SK-N-SH (cell line): ENCODE measurements around the gene KCNK5. TPM values are rescaled to one million over a fixed set of nuclear protein-coding genes. Genes with fewer than 3 reads are reported as not detected.

ENCODE experiments used
- CTCF ChIA-PET: fragments of 300-600, 350-600 bp; formaldehyde crosslinking; extraction: SDS; loops from one replicate; lab custom pipeline; 2021; lab: Yijun Ruan, JAX
- POLR2A ChIA-PET: fragments of 350-600 bp; sonication (Branson Sonifier 250); formaldehyde crosslinking; extraction: SDS; loops from one replicate; lab custom pipeline; 2020; ENCODE audit warnings: antibody characterized with exemption, inconsistent platforms; lab: Yijun Ruan, JAX
- DNase-seq: peaks from one replicate; pipeline ENCODE4 v3.0.0; 2012
- H2AFZ ChIP-seq: fragments of 200-600 bp; sonication (generic); 2 replicates; pipeline ENCODE4 v1.8.1; 2016; ENCODE audit warnings: antibody characterized with exemption, mild to moderate bottlenecking, low read depth
- H3F3A ChIP-seq: fragments of 200-600 bp; sonication (generic); replicated peaks from 2 replicates; pipeline ENCODE3; 2016; ENCODE audit warnings: antibody characterized with exemption, mild to moderate bottlenecking; ENCODE audit not compliant: insufficient read depth
- H3K27ac ChIP-seq, 2 experiments: fragments of 200-500 bp in 1 of 2; fragments of 200-600 bp in 1 of 2; sonication (Bioruptor generic) in 1 of 2; sonication (generic), shearing (Covaris generic) in 1 of 2; 2 replicates each; pipeline versions ENCODE4 v1.5.1 to v1.6.1; 2014 to 2016; ENCODE audit warnings: low read depth in 2 of 2, inconsistent platforms in 1 of 2, low read length in 1 of 2, mild to moderate bottlenecking in 1 of 2, mixed read lengths in 1 of 2
- H3K27me3 ChIP-seq: fragments of 200-600 bp; sonication (generic), shearing (Covaris generic); 2 replicates; pipeline ENCODE4 v1.6.1; 2016; ENCODE audit warnings: mixed run types; ENCODE audit not compliant: insufficient read depth
- H3K36me3 ChIP-seq, 2 experiments: fragments of 200-500 bp in 1 of 2; fragments of 200-600 bp in 1 of 2; sonication (Bioruptor generic) in 1 of 2; sonication (generic) in 1 of 2; replicated peaks in 1 of 2; 2 replicates each; pipeline versions ENCODE3 to v1.5.1; 2014 to 2016; ENCODE audit warnings: low read length in 1 of 2, mild to moderate bottlenecking in 1 of 2; ENCODE audit not compliant: insufficient read depth in 2 of 2, control insufficient read depth in 1 of 2
- H3K4me1 ChIP-seq, 2 experiments: fragments of 200-500 bp in 1 of 2; fragments of 200-600 bp in 1 of 2; sonication (Bioruptor generic) in 1 of 2; sonication (generic), shearing (Covaris generic) in 1 of 2; 2 replicates each; pipeline versions ENCODE4 v1.5.1 to v1.6.1; 2014 to 2016; ENCODE audit warnings: low read depth in 1 of 2, low read length in 1 of 2, mixed run types in 1 of 2; ENCODE audit not compliant: insufficient read depth in 2 of 2, control insufficient read depth in 1 of 2
- H3K4me2 ChIP-seq: fragments of 200-600 bp; sonication (generic), shearing (Covaris generic); 2 replicates; pipeline ENCODE4 v1.6.1; 2017; ENCODE audit warnings: mixed run types
- H3K4me3 ChIP-seq, 2 experiments: fragments of 200-500 bp in 1 of 2; fragments of 200-600 bp in 1 of 2; sonication (Bioruptor generic) in 1 of 2; sonication (generic), shearing (Covaris generic) in 1 of 2; 2 replicates each; pipeline versions ENCODE4 v1.5.1 to v1.8.1; 2014 to 2016; ENCODE audit warnings: low read depth in 2 of 2, inconsistent platforms in 1 of 2, low read length in 1 of 2, mild to moderate bottlenecking in 1 of 2, mixed read lengths in 1 of 2, moderate library complexity in 1 of 2
- H3K79me2 ChIP-seq: fragments of 200-600 bp; sonication (generic); 2 replicates; pipeline ENCODE4 v1.8.1; 2017; ENCODE audit warnings: mild to moderate bottlenecking; ENCODE audit not compliant: insufficient read depth
- H3K9ac ChIP-seq: fragments of 200-600 bp; sonication (generic); 2 replicates; pipeline ENCODE4 v1.6.1; 2017; ENCODE audit warnings: mixed run types
- H3K9me2 ChIP-seq: fragments of 200-600 bp; sonication (generic); 2 replicates; pipeline ENCODE4 v1.6.1; 2017; ENCODE audit warnings: mixed run types
- H3K9me3 ChIP-seq: fragments of 200-600 bp; sonication (generic); 2 replicates; pipeline ENCODE4 v1.6.1; 2017; ENCODE audit warnings: mixed run types, mild to moderate bottlenecking, moderate library complexity
- H4K20me1 ChIP-seq: fragments of 200-600 bp; sonication (generic); 2 replicates; pipeline ENCODE4 v1.6.1; 2017; ENCODE audit warnings: mild to moderate bottlenecking, mixed run types; ENCODE audit not compliant: insufficient read depth
- EZH2phosphoT487 ChIP-seq: fragments of 200-600 bp; sonication (generic); IDR thresholded peaks from 2 replicates; pipeline ENCODE4 v1.6.1; 2017; ENCODE audit warnings: low read depth, mixed run types, mild to moderate bottlenecking, antibody characterized with exemption, moderate library complexity, borderline replicate concordance
- FOXJ3 ChIP-seq: sonication (generic); formaldehyde crosslinking; IDR thresholded peaks from 2 replicates; pipeline ENCODE4 v1.5.1; 2020; ENCODE audit warnings: mild to moderate bottlenecking, missing genetic modification reagents
- FOXM1 ChIP-seq: IDR thresholded peaks from 2 replicates; pipeline ENCODE4 v1.4.0; 2012; ENCODE audit warnings: low read depth, mild to moderate bottlenecking
- GABPA ChIP-seq: IDR thresholded peaks from 2 replicates; pipeline ENCODE4 v1.4.0; 2012; ENCODE audit warnings: low read depth, mild to moderate bottlenecking
- RCOR1 ChIP-seq: fragments of 150-350 bp; IDR thresholded peaks from 2 replicates; pipeline ENCODE4 v1.6.1; 2017; ENCODE audit warnings: antibody characterized with exemption, low read length
- SIN3A ChIP-seq: IDR thresholded peaks from 2 replicates; pipeline ENCODE4 v1.6.1; 2012; ENCODE audit warnings: low read depth, mild to moderate bottlenecking, low read length, moderate library complexity, borderline replicate concordance
- SMC3 ChIP-seq: IDR thresholded peaks from 2 replicates; pipeline ENCODE4 v1.6.1; 2012; ENCODE audit warnings: low read depth, low read length, improper control_type of control experiment
- TEAD4 ChIP-seq: IDR thresholded peaks from 2 replicates; pipeline ENCODE4 v1.4.0; 2012; ENCODE audit warnings: mild to moderate bottlenecking, borderline replicate concordance; ENCODE audit not compliant: insufficient read depth
- YY1 ChIP-seq: IDR thresholded peaks from 2 replicates; pipeline ENCODE4 v1.4.0; 2012; ENCODE audit warnings: low read depth, mild to moderate bottlenecking
- WGBS: methylation state at CpG from one replicate; pipeline ENCODE4 v1.1.6; 2017; ENCODE audit warnings: low lambda C conversion rate; 5-methylcytosine and 5-hydroxymethylcytosine counted together
- polyA plus RNA-seq, 3 experiments: library from polyadenylated mRNA; depleted of rRNA; stranded (reverse); fragments of >200 nt; gene quantifications; 2 replicates each; pipeline ENCODE4 v1.2.3, GENCODE V29; 2012
- TF ChIP-seq, protein P1 (sequence below): IDR thresholded peaks from 2 replicates; pipeline ENCODE4 v1.4.0; 2012; ENCODE audit warnings: low read depth, borderline replicate concordance
- TF ChIP-seq, protein P2 (sequence below): IDR thresholded peaks from 2 replicates; pipeline ENCODE4; 2012
- TF ChIP-seq, protein P3 (sequence below): IDR thresholded peaks from 2 replicates; pipeline ENCODE4 v1.4.0; 2012; ENCODE audit warnings: low read depth
- TF ChIP-seq, protein P4 (sequence below): IDR thresholded peaks from 2 replicates; pipeline ENCODE4 v1.4.0; 2012; ENCODE audit warnings: low read depth, borderline replicate concordance

KCNK5 gene
- polyA plus RNA-seq, 1 of the 3 experiments (the other 2 are of a cell fraction), result not detected

DNA sequence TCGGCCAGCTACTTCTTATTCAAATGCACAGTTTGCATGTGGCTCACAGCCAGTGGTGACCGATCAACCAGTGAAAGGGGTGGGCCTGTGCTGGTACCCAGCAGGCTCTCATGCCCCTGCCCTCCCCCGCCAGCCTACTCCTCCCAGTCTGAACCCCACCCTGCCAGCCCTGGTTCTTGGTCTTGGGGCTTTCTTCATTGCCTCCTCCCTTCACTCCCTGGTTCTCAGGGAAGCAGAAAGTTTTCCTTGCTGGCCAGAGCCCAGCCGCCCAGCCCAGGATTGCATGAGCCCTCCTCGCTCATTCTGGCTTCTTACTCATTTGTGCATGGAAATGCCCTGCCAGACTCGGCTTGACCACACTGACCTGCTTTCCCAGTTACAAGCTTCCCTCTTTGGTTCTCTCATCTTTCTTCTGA lies 44.1 kb upstream of the KCNK5 start:
- H3F3A ChIP-seq, result no peaks in the 10 kb centered on the region
- no peak overlapping the region for H3K9ac ChIP-seq
- no peaks in the 10 kb centered on the region for H4K20me1 ChIP-seq
- no peak overlapping the region for H2AFZ ChIP-seq
- DNase-seq, result no peak
- H3K9me3 ChIP-seq, result no peaks in the 10 kb centered on the region
- no peaks in the 10 kb centered on the region for H3K36me3 ChIP-seq
- WGBS, result 48% methylated on average over 4 of the region's 6 CpGs
- H3K4me1 ChIP-seq, result no peaks in the 10 kb centered on the region
- TF ChIP-seq, protein P1, sequence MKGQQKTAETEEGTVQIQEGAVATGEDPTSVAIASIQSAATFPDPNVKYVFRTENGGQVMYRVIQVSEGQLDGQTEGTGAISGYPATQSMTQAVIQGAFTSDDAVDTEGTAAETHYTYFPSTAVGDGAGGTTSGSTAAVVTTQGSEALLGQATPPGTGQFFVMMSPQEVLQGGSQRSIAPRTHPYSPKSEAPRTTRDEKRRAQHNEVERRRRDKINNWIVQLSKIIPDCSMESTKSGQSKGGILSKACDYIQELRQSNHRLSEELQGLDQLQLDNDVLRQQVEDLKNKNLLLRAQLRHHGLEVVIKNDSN, result no peak
- TF ChIP-seq, protein P2, sequence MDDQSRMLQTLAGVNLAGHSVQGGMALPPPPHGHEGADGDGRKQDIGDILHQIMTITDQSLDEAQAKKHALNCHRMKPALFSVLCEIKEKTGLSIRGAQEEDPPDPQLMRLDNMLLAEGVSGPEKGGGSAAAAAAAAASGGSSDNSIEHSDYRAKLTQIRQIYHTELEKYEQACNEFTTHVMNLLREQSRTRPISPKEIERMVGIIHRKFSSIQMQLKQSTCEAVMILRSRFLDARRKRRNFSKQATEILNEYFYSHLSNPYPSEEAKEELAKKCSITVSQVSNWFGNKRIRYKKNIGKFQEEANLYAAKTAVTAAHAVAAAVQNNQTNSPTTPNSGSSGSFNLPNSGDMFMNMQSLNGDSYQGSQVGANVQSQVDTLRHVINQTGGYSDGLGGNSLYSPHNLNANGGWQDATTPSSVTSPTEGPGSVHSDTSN, result no peak
- TF ChIP-seq FOXJ3 (CRISPR knock-in tag) (no peak), RCOR1 (no peak), SIN3A (no peak), TEAD4 (no peak)
- H3K27ac ChIP-seq, result no peak overlapping the region
- CTCF ChIA-PET, result interaction anchor here (1.1 kb wide), 1 partner anchor 29 kb away, joined by 3 read pairs; no protein-coding TSS in a partner anchor
- no peaks in the 10 kb centered on the region for H3K27me3 ChIP-seq
- no peaks in the 10 kb centered on the region for H3K79me2 ChIP-seq
- no peaks in the 10 kb centered on the region for H3K9me2 ChIP-seq
- no peak overlapping the region for H3K4me2 ChIP-seq
- POLR2A ChIA-PET, result no interaction called here
- no peak overlapping the region for H3K4me3 ChIP-seq

DNA sequence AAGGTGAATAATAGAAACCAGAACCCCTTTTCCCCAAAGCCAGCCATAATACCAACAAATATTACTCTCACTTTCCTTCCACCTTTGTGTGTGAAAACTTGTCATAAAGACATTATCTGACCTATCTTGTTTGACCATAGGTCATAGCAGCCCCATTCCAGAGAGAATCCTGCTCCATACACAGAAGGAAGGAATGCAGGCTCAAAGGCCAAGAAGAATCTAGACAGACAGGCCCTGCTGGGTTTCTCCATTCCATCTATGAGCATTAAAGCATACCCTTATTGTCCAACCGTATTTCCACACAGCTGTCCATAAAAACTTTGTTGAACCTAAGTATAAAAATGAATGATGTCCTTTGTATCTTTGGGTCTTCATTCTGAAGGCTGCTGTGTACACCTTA lies 40.7 kb upstream of the KCNK5 start:
- no peaks in the 10 kb centered on the region for H3F3A ChIP-seq
- 20% methylated on average over 1 of the region's 1 CpG for WGBS
- H3K4me3 ChIP-seq, result no peak overlapping the region
- DNase-seq, result no peak
- TF ChIP-seq TEAD4, result no peak
- no peak for TF ChIP-seq FOXM1
- no peak for TF ChIP-seq RCOR1
- TF ChIP-seq SMC3, result no peak
- TF ChIP-seq, protein P3, sequence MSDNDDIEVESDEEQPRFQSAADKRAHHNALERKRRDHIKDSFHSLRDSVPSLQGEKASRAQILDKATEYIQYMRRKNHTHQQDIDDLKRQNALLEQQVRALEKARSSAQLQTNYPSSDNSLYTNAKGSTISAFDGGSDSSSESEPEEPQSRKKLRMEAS, result no peak
- TF ChIP-seq GABPA, result no peak
- TF ChIP-seq EZH2phosphoT487, result no peak
- TF ChIP-seq, protein P4, sequence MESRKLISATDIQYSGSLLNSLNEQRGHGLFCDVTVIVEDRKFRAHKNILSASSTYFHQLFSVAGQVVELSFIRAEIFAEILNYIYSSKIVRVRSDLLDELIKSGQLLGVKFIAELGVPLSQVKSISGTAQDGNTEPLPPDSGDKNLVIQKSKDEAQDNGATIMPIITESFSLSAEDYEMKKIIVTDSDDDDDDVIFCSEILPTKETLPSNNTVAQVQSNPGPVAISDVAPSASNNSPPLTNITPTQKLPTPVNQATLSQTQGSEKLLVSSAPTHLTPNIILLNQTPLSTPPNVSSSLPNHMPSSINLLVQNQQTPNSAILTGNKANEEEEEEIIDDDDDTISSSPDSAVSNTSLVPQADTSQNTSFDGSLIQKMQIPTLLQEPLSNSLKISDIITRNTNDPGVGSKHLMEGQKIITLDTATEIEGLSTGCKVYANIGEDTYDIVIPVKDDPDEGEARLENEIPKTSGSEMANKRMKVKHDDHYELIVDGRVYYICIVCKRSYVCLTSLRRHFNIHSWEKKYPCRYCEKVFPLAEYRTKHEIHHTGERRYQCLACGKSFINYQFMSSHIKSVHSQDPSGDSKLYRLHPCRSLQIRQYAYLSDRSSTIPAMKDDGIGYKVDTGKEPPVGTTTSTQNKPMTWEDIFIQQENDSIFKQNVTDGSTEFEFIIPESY, result no peak
- no peak for TF ChIP-seq YY1
- H3K9me2 ChIP-seq, result no peaks in the 10 kb centered on the region
- no peaks in the 10 kb centered on the region for H3K4me1 ChIP-seq
- no peak overlapping the region for H3K9ac ChIP-seq
- H3K27ac ChIP-seq, result no peak overlapping the region
- no peak overlapping the region for H2AFZ ChIP-seq
- no peaks in the 10 kb centered on the region for H3K27me3 ChIP-seq
- CTCF ChIA-PET, result no interaction called here
- no peaks in the 10 kb centered on the region for H3K9me3 ChIP-seq
- no peaks in the 10 kb centered on the region for H4K20me1 ChIP-seq
- H3K79me2 ChIP-seq, result no peaks in the 10 kb centered on the region
- POLR2A ChIA-PET, result no interaction called here
- no peaks in the 10 kb centered on the region for H3K36me3 ChIP-seq
- H3K4me2 ChIP-seq, result no peak overlapping the region
